Cardiac atrium fibroblast (primary cell): Measurements from ENCODE around the gene USP17L20. TPM values are rescaled to one million over a fixed set of nuclear protein-coding genes. Genes with fewer than 3 reads are reported as not detected.

Source experiments
- total RNA-seq: library from RNA; depleted of rRNA; stranded (reverse); fragments of >200 nt; gene quantifications from 2 replicates; pipeline ENCODE4 v1.2.3, GENCODE V29; 2015

The USP17L20 gene
- total RNA-seq, result not detected in 2 replicates

DNA sequence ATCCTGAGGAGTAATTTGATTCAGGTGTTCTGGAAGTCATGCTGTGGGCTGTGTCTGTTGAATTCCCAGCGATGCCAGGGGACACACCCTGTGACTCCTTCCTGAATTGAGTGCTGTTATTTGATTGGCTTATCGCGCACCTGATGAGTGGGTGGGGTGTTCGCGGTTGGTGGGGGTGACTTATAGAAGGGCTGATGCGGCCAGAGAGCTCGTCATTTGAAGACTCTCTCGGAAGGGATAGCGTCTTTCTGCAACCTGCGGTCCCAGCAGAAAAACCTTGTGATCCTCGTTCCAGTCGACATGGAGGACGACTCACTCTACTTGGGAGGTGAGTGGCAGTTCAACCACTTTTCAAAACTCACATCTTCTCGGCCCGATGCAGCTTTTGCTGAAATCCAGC lies at the start of gene USP17L20:
TSS of gene USP17L20 (plus strand) at position 301 of the 400 bp plus-strand sequence. CDS start at position 301, 0 bp downstream.

DNA sequence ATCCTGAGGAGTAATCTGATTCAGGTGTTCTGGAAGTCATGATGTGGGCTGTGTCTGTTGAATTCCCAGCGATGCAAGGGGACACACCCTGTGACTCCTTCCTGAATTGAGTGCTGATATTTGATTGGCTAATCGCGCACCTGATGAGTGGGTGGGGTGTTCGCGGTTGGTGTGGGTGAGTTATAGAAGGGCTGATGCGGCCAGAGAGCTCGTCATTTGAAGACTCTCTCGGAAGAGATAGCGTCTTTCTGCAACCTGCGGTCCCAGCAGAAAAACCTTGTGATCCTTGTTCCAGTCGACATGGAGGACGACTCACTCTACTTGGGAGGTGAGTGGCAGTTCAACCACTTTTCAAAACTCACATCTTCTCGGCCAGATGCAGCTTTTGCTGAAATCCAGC lies 47.6 kb upstream of the USP17L20 start, which contains the start of gene USP17L10:
TSS of gene USP17L10 (plus strand) at position 301 of the 400 bp plus-strand sequence. CDS start at position 301, 0 bp downstream.

GRCh38 chr4:9215105-9215504 lies 42.8 kb upstream of the USP17L20 start, which contains the start of gene USP17L11:
Gene USP17L11, plus strand, starts transcription at chr4:9215405. Its CDS starts 0 bp downstream, at chr4:9215405.

DNA sequence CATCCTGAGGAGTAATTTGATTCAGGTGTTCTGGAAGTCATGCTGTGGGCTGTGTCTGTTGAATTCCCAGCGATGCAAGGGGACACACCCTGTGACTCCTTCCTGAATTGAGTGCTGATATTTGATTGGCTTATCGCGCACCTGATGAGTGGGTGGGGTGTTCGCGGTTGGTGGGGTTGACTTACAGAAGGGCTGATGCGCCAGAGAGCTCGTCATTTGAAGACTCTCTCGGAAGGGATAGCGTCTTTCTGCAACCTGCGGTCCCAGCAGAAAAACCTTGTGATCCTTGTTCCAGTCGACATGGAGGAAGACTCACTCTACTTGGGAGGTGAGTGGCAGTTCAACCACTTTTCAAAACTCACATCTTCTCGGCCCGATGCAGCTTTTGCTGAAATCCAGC lies 38.1 kb upstream of the USP17L20 start, which contains the start of gene USP17L12:
TSS of gene USP17L12 (plus strand) at position 301 of the 400 bp plus-strand sequence. CDS start at position 301, 0 bp downstream.

DNA sequence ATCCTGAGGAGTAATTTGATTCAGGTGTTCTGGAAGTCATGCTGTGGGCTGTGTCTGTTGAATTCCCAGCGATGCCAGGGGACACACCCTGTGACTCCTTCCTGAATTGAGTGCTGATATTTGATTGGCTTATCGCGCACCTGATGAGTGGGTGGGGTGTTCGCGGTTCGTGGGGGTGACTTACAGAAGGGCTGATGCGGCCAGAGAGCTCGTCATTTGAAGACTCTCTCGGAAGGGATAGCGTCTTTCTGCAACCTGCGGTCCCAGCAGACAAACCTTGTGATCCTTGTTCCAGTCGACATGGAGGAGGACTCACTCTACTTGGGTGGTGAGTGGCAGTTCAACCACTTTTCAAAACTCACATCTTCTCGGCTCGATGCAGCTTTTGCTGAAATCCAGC lies 33.3 kb upstream of the USP17L20 start, which contains the start of gene USP17L13:
TSS of gene USP17L13 (plus strand) at position 301 of the 400 bp plus-strand sequence. CDS start at position 301, 0 bp downstream.

GRCh38 chr4:9234085-9234484 lies 23.8 kb upstream of the USP17L20 start, which contains the start of gene USP17L15:
Gene USP17L15, plus strand, starts transcription at chr4:9234385. Its CDS starts 0 bp downstream, at chr4:9234385.

GRCh38 chr4:9243579-9243978 lies 14.3 kb upstream of the USP17L20 start, which contains the start of gene USP17L17:
Gene USP17L17, plus strand, starts transcription at chr4:9243879. Its CDS starts 0 bp downstream, at chr4:9243879.

DNA sequence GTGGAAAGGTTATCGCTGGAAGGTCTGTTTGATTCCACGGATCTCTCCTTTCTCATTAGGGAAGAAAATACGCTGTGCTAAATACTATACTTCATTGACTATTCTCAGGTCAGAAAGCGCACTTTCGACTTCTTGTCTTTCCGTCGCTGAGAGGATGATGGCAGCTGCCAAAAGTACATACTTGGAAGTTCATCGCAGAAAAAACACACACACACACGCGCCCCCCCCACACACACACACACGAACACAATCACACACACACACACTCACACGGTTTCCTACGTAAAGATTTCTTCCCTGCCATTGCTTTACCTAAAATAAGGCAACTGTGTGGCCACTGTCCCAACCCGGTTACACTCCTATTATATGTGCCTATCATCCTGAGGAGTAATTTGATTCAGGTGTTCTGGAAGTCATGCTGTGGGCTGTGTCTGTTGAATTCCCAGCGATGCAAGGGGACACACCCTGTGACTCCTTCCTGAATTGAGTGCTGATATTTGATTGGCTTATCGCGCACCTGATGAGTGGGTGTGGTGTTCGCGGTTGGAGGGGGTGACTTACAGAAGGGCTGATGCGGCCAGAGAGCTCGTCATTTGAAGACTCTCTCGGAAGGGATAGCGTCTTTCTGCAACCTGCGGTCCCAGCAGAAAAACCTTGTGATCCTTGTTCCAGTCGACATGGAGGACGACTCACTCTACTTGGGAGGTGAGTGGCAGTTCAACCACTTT lies 9.8 kb upstream of the USP17L20 start, which contains the start of gene USP17L18:
TSS of gene USP17L18 (plus strand) at position 678 of the 728 bp plus-strand sequence. CDS start at position 678, 0 bp downstream.

GRCh38 chr4:9253078-9253477 lies 4.8 kb upstream of the USP17L20 start, which contains the start of gene USP17L19:
Gene USP17L19, plus strand, starts transcription at chr4:9253378. Its CDS starts 0 bp downstream, at chr4:9253378.

DNA sequence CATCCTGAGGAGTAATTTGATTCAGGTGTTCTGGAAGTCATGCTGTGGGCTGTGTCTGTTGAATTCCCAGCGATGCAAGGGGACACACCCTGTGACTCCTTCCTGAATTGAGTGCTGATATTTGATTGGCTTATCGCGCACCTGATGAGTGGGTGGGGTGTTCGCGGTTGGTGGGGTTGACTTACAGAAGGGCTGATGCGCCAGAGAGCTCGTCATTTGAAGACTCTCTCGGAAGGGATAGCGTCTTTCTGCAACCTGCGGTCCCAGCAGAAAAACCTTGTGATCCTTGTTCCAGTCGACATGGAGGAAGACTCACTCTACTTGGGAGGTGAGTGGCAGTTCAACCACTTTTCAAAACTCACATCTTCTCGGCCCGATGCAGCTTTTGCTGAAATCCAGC lies 4.6 kb downstream of the USP17L20 start, which contains the start of gene USP17L21:
TSS of gene USP17L21 (plus strand) at position 301 of the 400 bp plus-strand sequence. CDS start at position 301, 0 bp downstream.

DNA sequence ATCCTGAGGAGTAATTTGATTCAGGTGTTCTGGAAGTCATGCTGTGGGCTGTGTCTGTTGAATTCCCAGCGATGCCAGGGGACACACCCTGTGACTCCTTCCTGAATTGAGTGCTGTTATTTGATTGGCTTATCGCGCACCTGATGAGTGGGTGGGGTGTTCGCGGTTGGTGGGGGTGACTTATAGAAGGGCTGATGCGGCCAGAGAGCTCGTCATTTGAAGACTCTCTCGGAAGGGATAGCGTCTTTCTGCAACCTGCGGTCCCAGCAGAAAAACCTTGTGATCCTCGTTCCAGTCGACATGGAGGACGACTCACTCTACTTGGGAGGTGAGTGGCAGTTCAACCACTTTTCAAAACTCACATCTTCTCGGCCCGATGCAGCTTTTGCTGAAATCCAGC lies 9.4 kb downstream of the USP17L20 start, which contains the start of gene USP17L22:
TSS of gene USP17L22 (plus strand) at position 301 of the 400 bp plus-strand sequence. CDS start at position 301, 0 bp downstream.

Other genes with a start within 250 kb of the USP17L20 start
- gene FAM90A26, start 87.7 kb upstream of the USP17L20 start, total RNA-seq, result not detected in 2 replicates
- gene USP17L10, start 47.5 kb upstream of the USP17L20 start, total RNA-seq, result not detected in 2 replicates
- not detected in 2 replicates for gene USP17L11, start 42.7 kb upstream of the USP17L20 start, total RNA-seq
- not detected in 2 replicates for gene USP17L12, start 38.0 kb upstream of the USP17L20 start, total RNA-seq
- gene USP17L13, start 33.2 kb upstream of the USP17L20 start, total RNA-seq, result not detected in 2 replicates
- gene USP17L15, start 23.7 kb upstream of the USP17L20 start, total RNA-seq, result not detected in 2 replicates
- not detected in 2 replicates for gene USP17L17, start 14.2 kb upstream of the USP17L20 start, total RNA-seq
- not detected in 2 replicates for gene USP17L18, start 9.5 kb upstream of the USP17L20 start, total RNA-seq
- gene USP17L19, start 4.7 kb upstream of the USP17L20 start, total RNA-seq, result not detected in 2 replicates
- not detected in 2 replicates for gene USP17L21, start 4.7 kb downstream of the USP17L20 start, total RNA-seq
- not detected in 2 replicates for gene USP17L22, start 9.5 kb downstream of the USP17L20 start, total RNA-seq
- gene USP17L24, start 67.0 kb downstream of the USP17L20 start, total RNA-seq, result not detected in 2 replicates
- not detected in 2 replicates for gene USP17L25, start 71.8 kb downstream of the USP17L20 start, total RNA-seq
- not detected in 2 replicates for gene USP17L26, start 76.5 kb downstream of the USP17L20 start, total RNA-seq
- gene USP17L5, start 81.3 kb downstream of the USP17L20 start, total RNA-seq, result not detected in 2 replicates
- gene USP17L27, start 86.0 kb downstream of the USP17L20 start, total RNA-seq, result not detected in 2 replicates
- not detected in 2 replicates for gene USP17L28, start 90.8 kb downstream of the USP17L20 start, total RNA-seq
- gene USP17L29, start 95.5 kb downstream of the USP17L20 start, total RNA-seq, result not detected in 2 replicates
- gene USP17L30, start 105.0 kb downstream of the USP17L20 start, total RNA-seq, result not detected in 2 replicates
- gene DEFB131A, start 186.3 kb downstream of the USP17L20 start, total RNA-seq, result not detected in 2 replicates